NB4 (cell line): ENCODE measurements around the gene CALML6.
"Not testable (repeated sequence)": the region's sequence is repeated elsewhere in the genome, so short reads cannot be mapped to it uniquely, and the experiment has no call there.

Source experiments
- DNase-seq: peaks from one replicate; pipeline ENCODE4 v3.0.0; 2010; ENCODE audit warnings: low read depth
- H3K4me3 ChIP-seq: one replicate; pipeline ENCODE4 v1.5.1; 2011; ENCODE audit warnings: mild to moderate bottlenecking, low read depth, low read length, moderate library complexity
- CTCF ChIP-seq: IDR thresholded peaks from one replicate; pipeline ENCODE4 v1.5.1; 2012; ENCODE audit warnings: low read depth, low read length
- MAX ChIP-seq: IDR thresholded peaks from 2 replicates; pipeline ENCODE4 v1.6.1; 2011; ENCODE audit warnings: low read depth, low read length
- MYC ChIP-seq: IDR thresholded peaks from 2 replicates; pipeline ENCODE4 v1.6.1; 2011; ENCODE audit warnings: low read depth, low read length
- POLR2A ChIP-seq: IDR thresholded peaks from 2 replicates; pipeline ENCODE4 v1.6.1; 2011; ENCODE audit warnings: mild to moderate bottlenecking; ENCODE audit not compliant: insufficient read length; ENCODE audit errors: extremely low read depth

CALML6 gene

GRCh38 chr1:1928231-1929101 lies 13.4 kb downstream of the CALML6 start:
- no peak for DNase-seq
- no peak for TF ChIP-seq MAX
- no peak for TF ChIP-seq CTCF
- no peak for TF ChIP-seq POLR2A
- no peak for TF ChIP-seq MYC
- no peak overlapping the region for H3K4me3 ChIP-seq

DNA sequence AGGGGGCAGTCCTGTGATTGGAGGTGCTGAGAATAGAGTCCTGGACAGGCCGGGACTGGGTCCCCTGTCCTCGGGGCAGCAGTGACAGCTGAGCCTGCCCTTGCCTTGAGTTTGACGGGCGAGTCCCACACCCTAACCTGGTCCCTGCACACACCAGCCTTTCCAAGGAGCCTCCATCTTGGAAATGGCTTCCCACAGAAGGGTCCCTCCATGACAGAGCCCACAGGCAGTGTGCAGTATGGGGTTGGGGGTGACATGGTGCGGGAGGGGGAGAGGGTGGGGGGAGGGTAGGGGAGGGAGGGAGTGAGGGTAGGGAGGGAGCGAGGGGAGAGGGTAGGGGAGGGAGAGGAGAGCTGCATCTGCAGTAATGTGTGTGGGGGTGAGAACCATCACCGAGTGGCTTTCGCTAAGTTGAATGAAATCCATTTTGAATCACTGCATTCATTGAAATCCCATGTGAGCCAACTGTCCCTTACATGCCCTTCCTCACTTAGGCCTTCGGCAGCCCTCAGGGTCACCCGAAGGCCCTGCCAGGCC lies 14.1 kb downstream of the CALML6 start:
- TF ChIP-seq MYC = no peak
- TF ChIP-seq MAX = no peak
- no peak for TF ChIP-seq POLR2A
- TF ChIP-seq CTCF = no peak
- no peak for DNase-seq
- H3K4me3 ChIP-seq = no peak overlapping the region

GRCh38 chr1:1929639-1930545 lies 14.8 kb downstream of the CALML6 start:
- no peak for TF ChIP-seq MYC
- TF ChIP-seq POLR2A = no peak
- no peak for TF ChIP-seq MAX
- TF ChIP-seq CTCF = no peak
- no peak for DNase-seq
- H3K4me3 ChIP-seq = no peak overlapping the region

- DNase-seq, H3K4me3 ChIP-seq: not testable (repeated sequence)
Observed at GRCh38 chr1:1934848-1935247, 19.8 kb downstream of the CALML6 start.

- TF ChIP-seq POLR2A = no peak
- TF ChIP-seq MAX = no peak
- no peak for TF ChIP-seq CTCF
- no peak for TF ChIP-seq MYC
- no peak overlapping the region for H3K4me3 ChIP-seq
- DNase-seq = no peak
Observed at GRCh38 chr1:1937061-1937460, 22.0 kb downstream of the CALML6 start.

GRCh38 chr1:1937549-1938275 lies 22.7 kb downstream of the CALML6 start:
- TF ChIP-seq MAX (no peak), CTCF (no peak), MYC (no peak), POLR2A (no peak)
- H3K4me3 ChIP-seq = no peak overlapping the region
- DNase-seq = no peak
